ENCODE data around the gene STK17B. TPM values are rescaled to one million over a fixed set of nuclear protein-coding genes. Genes with fewer than 3 reads are reported as not detected.

Gene STK17B
- total RNA-seq, 1 experiment from 2014 or later = 22.1 TPM

- Histone ChIP-seq H3K9me2 (replicated peaks; ENCODE audit: low read length) (no peaks in the 10 kb centered on the region), H3F3A (ENCODE audit: low read length, unreplicated experiment) (no peaks in the 10 kb centered on the region), H3K4me1 (ENCODE audit: insufficient read depth, low read length) (no peaks in the 10 kb centered on the region), H3K9ac (ENCODE audit: low read length) (no peak overlapping the region), H3K79me2 (ENCODE audit: low read length) (no peaks in the 10 kb centered on the region), H4K20me1 (ENCODE audit: low read length) (no peaks in the 10 kb centered on the region), H3K9me3 (ENCODE audit: low read length) (no peaks in the 10 kb centered on the region), H3K4me3 (ENCODE audit: low read length) (no peak overlapping the region), H3K4me2 (ENCODE audit: low read length) (no peak overlapping the region), H2AFZ (ENCODE audit: low read length) (no peak overlapping the region), H3K36me3 (ENCODE audit: low read depth, low read length) (no peaks in the 10 kb centered on the region), H3K27ac (ENCODE audit: low read length) (no peak overlapping the region), H3K27me3 (ENCODE audit: low read length) (no peaks in the 10 kb centered on the region)
- intact Hi-C loops (cut with micrococcal nuclease) = no loop called here
- ATAC-seq = no peak
- DNase-seq = no peak
- ChIA-PET POLR2A (ENCODE audit: unreplicated experiment) (no interaction called here), CTCF (no interaction called here)
- BruUV-seq (replicated peaks) = no TSS peak
- TF ChIP-seq EZH2phosphoT487 (IDR thresholded peaks at IDR 0.05; ENCODE audit: borderline replicate concordance, low read length) = no peak
- no peak for TF ChIP-seq EZH2 (IDR thresholded peaks at IDR 0.05; ENCODE audit: low read length, unreplicated experiment)
- TF ChIP-seq, protein P1, sequence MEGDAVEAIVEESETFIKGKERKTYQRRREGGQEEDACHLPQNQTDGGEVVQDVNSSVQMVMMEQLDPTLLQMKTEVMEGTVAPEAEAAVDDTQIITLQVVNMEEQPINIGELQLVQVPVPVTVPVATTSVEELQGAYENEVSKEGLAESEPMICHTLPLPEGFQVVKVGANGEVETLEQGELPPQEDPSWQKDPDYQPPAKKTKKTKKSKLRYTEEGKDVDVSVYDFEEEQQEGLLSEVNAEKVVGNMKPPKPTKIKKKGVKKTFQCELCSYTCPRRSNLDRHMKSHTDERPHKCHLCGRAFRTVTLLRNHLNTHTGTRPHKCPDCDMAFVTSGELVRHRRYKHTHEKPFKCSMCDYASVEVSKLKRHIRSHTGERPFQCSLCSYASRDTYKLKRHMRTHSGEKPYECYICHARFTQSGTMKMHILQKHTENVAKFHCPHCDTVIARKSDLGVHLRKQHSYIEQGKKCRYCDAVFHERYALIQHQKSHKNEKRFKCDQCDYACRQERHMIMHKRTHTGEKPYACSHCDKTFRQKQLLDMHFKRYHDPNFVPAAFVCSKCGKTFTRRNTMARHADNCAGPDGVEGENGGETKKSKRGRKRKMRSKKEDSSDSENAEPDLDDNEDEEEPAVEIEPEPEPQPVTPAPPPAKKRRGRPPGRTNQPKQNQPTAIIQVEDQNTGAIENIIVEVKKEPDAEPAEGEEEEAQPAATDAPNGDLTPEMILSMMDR (conservative IDR thresholded peaks at IDR 0.05; ENCODE audit: low read depth, low read length) = no peak
Observed at GRCh38 chr2:196099916-196100315, 71.5 kb downstream of the STK17B start.

GRCh38 chr2:196097864-196098660 lies 73.3 kb downstream of the STK17B start:
- H3K79me2 ChIP-seq (ENCODE audit: low read length) = no peaks in the 10 kb centered on the region
- H3K4me1 ChIP-seq (ENCODE audit: insufficient read depth, low read length) = no peaks in the 10 kb centered on the region
- no peak overlapping the region for H2AFZ ChIP-seq (ENCODE audit: low read length)
- H3K36me3 ChIP-seq (ENCODE audit: low read depth, low read length) = no peaks in the 10 kb centered on the region
- BruUV-seq (replicated peaks) = no TSS peak
- no peak overlapping the region for H3K4me2 ChIP-seq (ENCODE audit: low read length)
- no peak overlapping the region for H3K4me3 ChIP-seq (ENCODE audit: low read length)
- POLR2A ChIA-PET (ENCODE audit: unreplicated experiment) = no interaction called here
- no peaks in the 10 kb centered on the region for H3K27me3 ChIP-seq (ENCODE audit: low read length)
- intact Hi-C loops (cut with micrococcal nuclease) = no loop called here
- CTCF ChIA-PET = interaction anchor here (0.6 kb wide), 1 partner anchor 180 kb away, joined by 5 read pairs; no protein-coding TSS in a partner anchor
- no peaks in the 10 kb centered on the region for H3F3A ChIP-seq (ENCODE audit: low read length, unreplicated experiment)
- no peak for TF ChIP-seq EZH2 (IDR thresholded peaks at IDR 0.05; ENCODE audit: low read length, unreplicated experiment)
- TF ChIP-seq EZH2phosphoT487 (IDR thresholded peaks at IDR 0.05; ENCODE audit: borderline replicate concordance, low read length) = no peak
- TF ChIP-seq, protein P1 (conservative IDR thresholded peaks at IDR 0.05; ENCODE audit: low read depth, low read length) = no peak
- no peaks in the 10 kb centered on the region for H4K20me1 ChIP-seq (ENCODE audit: low read length)
- no peaks in the 10 kb centered on the region for H3K9me2 ChIP-seq (replicated peaks; ENCODE audit: low read length)
- no peak overlapping the region for H3K9ac ChIP-seq (ENCODE audit: low read length)
- no peak for DNase-seq
- H3K9me3 ChIP-seq (ENCODE audit: low read length) = no peaks in the 10 kb centered on the region
- ATAC-seq = no peak
- no peak overlapping the region for H3K27ac ChIP-seq (ENCODE audit: low read length)
